ENCODE data around the gene CDH19.

Gene CDH19

GRCh38 chr18:66457245-66457644, 146.6 kb downstream of the CDH19 start:
- DNase-seq (ENCODE audit: low spot score), result no peak
